DND-41 (cell line): ENCODE data around the gene HNRNPAB.

ENCODE experiments used
- CTCF ChIP-seq: IDR thresholded peaks from 2 replicates; pipeline ENCODE4 v1.5.1; 2012; ENCODE audit warnings: borderline replicate concordance, low read length, moderate library complexity, mild to moderate bottlenecking; ENCODE audit not compliant: poor library complexity, severe bottlenecking; ENCODE audit errors: extremely low read depth
- EZH2 ChIP-seq: IDR thresholded peaks from 3 replicates; pipeline ENCODE4 v1.6.1; 2012; ENCODE audit warnings: borderline replicate concordance, low read depth, mild to moderate bottlenecking, moderate library complexity, low read length, inconsistent platforms; ENCODE audit not compliant: severe bottlenecking

DNA sequence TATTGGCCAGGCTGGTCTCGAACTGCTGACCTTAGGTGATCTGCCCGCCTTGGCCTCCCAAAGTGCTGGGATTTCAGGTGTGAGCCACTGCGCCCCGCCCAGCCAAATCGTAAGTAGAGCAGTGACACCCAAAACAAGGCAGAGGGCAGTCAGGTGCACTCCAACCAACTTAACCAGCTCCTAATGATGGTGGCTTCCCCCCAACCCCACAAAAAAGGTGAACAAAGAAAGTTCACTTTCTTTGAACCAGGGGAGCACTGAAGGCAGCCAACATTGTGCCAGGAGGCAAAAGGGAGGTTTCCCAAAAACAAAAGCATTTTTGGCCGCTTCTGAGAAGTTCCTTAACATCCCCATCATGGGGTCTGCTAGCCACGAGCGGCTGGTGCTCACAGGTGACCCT, 26.8 kb upstream of the HNRNPAB start:
- TF ChIP-seq CTCF, result no peak
- no peak for TF ChIP-seq EZH2
